DND-41 (cell line): ENCODE data around the gene CD244.
"Not testable (repeated sequence)": the region's sequence is repeated elsewhere in the genome, so short reads cannot be mapped to it uniquely, and the experiment has no call there.

Source experiments
- ATAC-seq: fragments of 200-7000 bp; cut with Tn5 transposase; 3 replicates; pipeline ENCODE4 v1.9.1; 2021; ENCODE audit warnings: low read depth; ENCODE audit not compliant: insufficient read depth
- DNase-seq: peaks from one replicate; pipeline ENCODE4 v3.0.0-alpha.2; 2020
- H2AFZ ChIP-seq: 2 replicates; pipeline ENCODE4 v1.6.0; 2012; ENCODE audit warnings: low read depth, low read length
- H3K27ac ChIP-seq: 2 replicates; pipeline ENCODE4 v1.5.1; 2012; ENCODE audit warnings: low read length, inconsistent platforms
- H3K27me3 ChIP-seq: fragments of 200-600 bp; sonication (generic); 2 replicates; pipeline ENCODE4 v1.6.0; 2012; ENCODE audit warnings: low read length, mild to moderate bottlenecking, inconsistent platforms; ENCODE audit not compliant: insufficient read depth, poor library complexity
- H3K36me3 ChIP-seq: 2 replicates; pipeline ENCODE4 v1.5.1; 2012; ENCODE audit warnings: low read length, inconsistent platforms; ENCODE audit not compliant: insufficient read depth
- H3K4me1 ChIP-seq: 2 replicates; pipeline ENCODE4 v1.5.1; 2012; ENCODE audit warnings: mild to moderate bottlenecking, low read length; ENCODE audit not compliant: insufficient read depth
- H3K4me2 ChIP-seq: 2 replicates; pipeline ENCODE4 v1.6.0; 2012; ENCODE audit warnings: mild to moderate bottlenecking, moderate library complexity, low read length, inconsistent platforms; ENCODE audit not compliant: insufficient read depth
- H3K4me3 ChIP-seq, 2 experiments: fragments of 200-600 bp in 1 of 2; shearing (Covaris generic) in 1 of 2; 2 replicates each; pipeline ENCODE4 v1.5.1; 2012 to 2016; ENCODE audit warnings: inconsistent platforms in 2 of 2, low read length in 2 of 2, mild to moderate bottlenecking in 2 of 2, low read depth in 1 of 2, moderate library complexity in 1 of 2
- H3K79me2 ChIP-seq: 2 replicates; pipeline ENCODE4 v1.6.0; 2012; ENCODE audit warnings: low read length, inconsistent platforms; ENCODE audit not compliant: insufficient read depth
- H3K9ac ChIP-seq: 2 replicates; pipeline ENCODE4 v1.6.0; 2012; ENCODE audit warnings: low read depth, mild to moderate bottlenecking, inconsistent platforms, low read length, moderate library complexity
- H3K9me3 ChIP-seq: 2 replicates; pipeline ENCODE4 v1.5.1; 2012; ENCODE audit warnings: low read length, moderate library complexity, mild to moderate bottlenecking, inconsistent platforms; ENCODE audit not compliant: insufficient read depth, severe bottlenecking
- H4K20me1 ChIP-seq: 2 replicates; pipeline ENCODE4 v1.6.0; 2012; ENCODE audit warnings: low read length; ENCODE audit not compliant: insufficient read depth
- EZH2 ChIP-seq: IDR thresholded peaks from 3 replicates; pipeline ENCODE4 v1.6.1; 2012; ENCODE audit warnings: borderline replicate concordance, low read depth, mild to moderate bottlenecking, moderate library complexity, low read length, inconsistent platforms; ENCODE audit not compliant: severe bottlenecking
- TF ChIP-seq, protein P1 (sequence below): IDR thresholded peaks from 2 replicates; pipeline ENCODE4 v1.5.1; 2012; ENCODE audit warnings: borderline replicate concordance, low read length, moderate library complexity, mild to moderate bottlenecking; ENCODE audit not compliant: poor library complexity, severe bottlenecking; ENCODE audit errors: extremely low read depth

CD244 gene

GRCh38 chr1:160789702-160790611 is 72.7 kb downstream of the CD244 start:
- no peak overlapping the region for H3K4me3 ChIP-seq
- no peak overlapping the region for H3K27ac ChIP-seq
- no peak overlapping the region for H3K4me2 ChIP-seq

DNA sequence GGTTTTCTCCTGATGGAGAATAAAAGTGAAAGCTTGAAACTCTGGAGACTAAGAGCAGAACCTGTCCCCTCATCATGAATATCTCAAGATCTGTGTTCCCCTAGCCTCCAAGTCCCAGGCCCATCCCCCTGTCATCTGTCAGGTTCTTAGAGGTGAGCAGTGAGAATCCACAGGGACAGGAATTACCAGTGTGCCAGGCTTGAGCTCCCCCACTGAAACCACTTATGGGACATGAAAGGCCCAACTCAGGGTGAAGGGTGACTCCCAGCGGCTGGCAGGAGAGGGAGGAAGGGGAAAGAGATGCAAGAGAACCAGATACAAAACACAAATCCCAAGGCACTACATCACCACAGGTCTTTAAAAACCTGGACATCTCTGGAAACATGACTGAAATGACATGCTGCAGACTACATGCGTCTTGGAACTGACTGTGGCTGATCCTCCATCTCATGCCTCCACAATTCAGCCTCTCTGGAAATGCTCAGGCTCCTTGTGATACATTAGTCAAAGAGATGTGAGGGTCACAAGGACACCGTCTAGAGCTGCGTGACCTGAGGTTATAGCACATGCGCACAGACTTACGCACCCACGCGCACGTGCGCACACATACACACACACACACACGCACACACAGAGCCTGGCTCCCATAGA is 73.5 kb downstream of the CD244 start:
- no peak for DNase-seq
- Histone ChIP-seq H3K9ac (no peak overlapping the region), H2AFZ (no peak overlapping the region), H3K4me3 (no peak overlapping the region), H3K4me2 (no peak overlapping the region), H3K79me2 (no peaks in the 10 kb centered on the region), H3K27ac (no peak overlapping the region), H3K9me3 (no peaks in the 10 kb centered on the region), H4K20me1 (no peaks in the 10 kb centered on the region), H3K27me3 (no peaks in the 10 kb centered on the region), H3K4me1 (no peaks in the 10 kb centered on the region), H3K36me3 (no peaks in the 10 kb centered on the region)
- TF ChIP-seq, protein P1, sequence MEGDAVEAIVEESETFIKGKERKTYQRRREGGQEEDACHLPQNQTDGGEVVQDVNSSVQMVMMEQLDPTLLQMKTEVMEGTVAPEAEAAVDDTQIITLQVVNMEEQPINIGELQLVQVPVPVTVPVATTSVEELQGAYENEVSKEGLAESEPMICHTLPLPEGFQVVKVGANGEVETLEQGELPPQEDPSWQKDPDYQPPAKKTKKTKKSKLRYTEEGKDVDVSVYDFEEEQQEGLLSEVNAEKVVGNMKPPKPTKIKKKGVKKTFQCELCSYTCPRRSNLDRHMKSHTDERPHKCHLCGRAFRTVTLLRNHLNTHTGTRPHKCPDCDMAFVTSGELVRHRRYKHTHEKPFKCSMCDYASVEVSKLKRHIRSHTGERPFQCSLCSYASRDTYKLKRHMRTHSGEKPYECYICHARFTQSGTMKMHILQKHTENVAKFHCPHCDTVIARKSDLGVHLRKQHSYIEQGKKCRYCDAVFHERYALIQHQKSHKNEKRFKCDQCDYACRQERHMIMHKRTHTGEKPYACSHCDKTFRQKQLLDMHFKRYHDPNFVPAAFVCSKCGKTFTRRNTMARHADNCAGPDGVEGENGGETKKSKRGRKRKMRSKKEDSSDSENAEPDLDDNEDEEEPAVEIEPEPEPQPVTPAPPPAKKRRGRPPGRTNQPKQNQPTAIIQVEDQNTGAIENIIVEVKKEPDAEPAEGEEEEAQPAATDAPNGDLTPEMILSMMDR = no peak
- TF ChIP-seq EZH2 = no peak
- no peak for ATAC-seq

More at GRCh38 chr1:160789702-160790611, 72.7 kb downstream of the CD244 start:
- no peak overlapping the region for H3K9ac ChIP-seq
- TF ChIP-seq EZH2 = no peak
- TF ChIP-seq, protein P1 = no peak
- H3K79me2 ChIP-seq = no peaks in the 10 kb centered on the region
- H4K20me1 ChIP-seq = no peaks in the 10 kb centered on the region
- H3K4me1 ChIP-seq = no peaks in the 10 kb centered on the region
- H2AFZ ChIP-seq = no peak overlapping the region
- ATAC-seq (no peak), DNase-seq (no peak)
- no peaks in the 10 kb centered on the region for H3K27me3 ChIP-seq
- H3K9me3 ChIP-seq = no peaks in the 10 kb centered on the region
- no peaks in the 10 kb centered on the region for H3K36me3 ChIP-seq

GRCh38 chr1:160782988-160783765 is 79.5 kb downstream of the CD244 start:
- not testable (repeated sequence) for H3K36me3 ChIP-seq, H3K9me3 ChIP-seq, H3K9ac ChIP-seq

More at GRCh38 chr1:160782988-160783765, 79.5 kb downstream of the CD244 start:
- not testable (repeated sequence) for H3K4me3 ChIP-seq, H4K20me1 ChIP-seq, H3K27me3 ChIP-seq, H3K4me1 ChIP-seq, ATAC-seq, H3K79me2 ChIP-seq, DNase-seq, H3K27ac ChIP-seq, H2AFZ ChIP-seq, H3K4me2 ChIP-seq
